ENCODE results near the gene POFUT1. TPM values are rescaled to one million over a fixed set of nuclear protein-coding genes. Genes with fewer than 3 reads are reported as not detected.
A peak's percentile ranks its signal among the peaks of the same experiment; 100 is the strongest.

Gene POFUT1
- total RNA-seq, 1 donor from 2014 or later, result 46.3 TPM

- H3K27me3 Mint-ChIP-seq (ENCODE audit: low read depth), result no peaks in the 10 kb centered on the region
- TF ChIP-seq, protein P1, sequence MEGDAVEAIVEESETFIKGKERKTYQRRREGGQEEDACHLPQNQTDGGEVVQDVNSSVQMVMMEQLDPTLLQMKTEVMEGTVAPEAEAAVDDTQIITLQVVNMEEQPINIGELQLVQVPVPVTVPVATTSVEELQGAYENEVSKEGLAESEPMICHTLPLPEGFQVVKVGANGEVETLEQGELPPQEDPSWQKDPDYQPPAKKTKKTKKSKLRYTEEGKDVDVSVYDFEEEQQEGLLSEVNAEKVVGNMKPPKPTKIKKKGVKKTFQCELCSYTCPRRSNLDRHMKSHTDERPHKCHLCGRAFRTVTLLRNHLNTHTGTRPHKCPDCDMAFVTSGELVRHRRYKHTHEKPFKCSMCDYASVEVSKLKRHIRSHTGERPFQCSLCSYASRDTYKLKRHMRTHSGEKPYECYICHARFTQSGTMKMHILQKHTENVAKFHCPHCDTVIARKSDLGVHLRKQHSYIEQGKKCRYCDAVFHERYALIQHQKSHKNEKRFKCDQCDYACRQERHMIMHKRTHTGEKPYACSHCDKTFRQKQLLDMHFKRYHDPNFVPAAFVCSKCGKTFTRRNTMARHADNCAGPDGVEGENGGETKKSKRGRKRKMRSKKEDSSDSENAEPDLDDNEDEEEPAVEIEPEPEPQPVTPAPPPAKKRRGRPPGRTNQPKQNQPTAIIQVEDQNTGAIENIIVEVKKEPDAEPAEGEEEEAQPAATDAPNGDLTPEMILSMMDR (IDR thresholded peaks at IDR 0.05; ENCODE audit: unreplicated experiment), result no peak
- H3K4me1 Mint-ChIP-seq, result peaks cover 60% of the 10 kb centered on the region
- no peaks in the 10 kb centered on the region for H3K9me3 Mint-ChIP-seq
- H3K27ac Mint-ChIP-seq, result peak overlapping the region; percentile 91
- DNase-seq (ENCODE audit: low spot score in 2 of 2, unreplicated experiment in 2 of 2), result no peak
- H3K36me3 Mint-ChIP-seq, result peaks cover 6% of the 10 kb centered on the region
- peak overlapping the region; percentile 96 for H3K4me3 Mint-ChIP-seq
Observed at GRCh38 chr20:32206760-32207625, 687 bp upstream of the POFUT1 start.

- no peak for DNase-seq (ENCODE audit: low spot score in 2 of 2, unreplicated experiment in 2 of 2)
- no peaks in the 10 kb centered on the region for H3K9me3 Mint-ChIP-seq
- H3K36me3 Mint-ChIP-seq, result peaks cover 8% of the 10 kb centered on the region
- H3K27ac Mint-ChIP-seq, result peak overlapping the region; percentile 77
- H3K27me3 Mint-ChIP-seq (ENCODE audit: low read depth), result no peaks in the 10 kb centered on the region
- TF ChIP-seq, protein P1 (IDR thresholded peaks at IDR 0.05; ENCODE audit: unreplicated experiment), result no peak
- H3K4me3 Mint-ChIP-seq, result peak overlapping the region; percentile 86
- peaks cover 49% of the 10 kb centered on the region for H3K4me1 Mint-ChIP-seq
Observed at GRCh38 chr20:32208499-32209154, 947 bp downstream of the POFUT1 start.

DNA sequence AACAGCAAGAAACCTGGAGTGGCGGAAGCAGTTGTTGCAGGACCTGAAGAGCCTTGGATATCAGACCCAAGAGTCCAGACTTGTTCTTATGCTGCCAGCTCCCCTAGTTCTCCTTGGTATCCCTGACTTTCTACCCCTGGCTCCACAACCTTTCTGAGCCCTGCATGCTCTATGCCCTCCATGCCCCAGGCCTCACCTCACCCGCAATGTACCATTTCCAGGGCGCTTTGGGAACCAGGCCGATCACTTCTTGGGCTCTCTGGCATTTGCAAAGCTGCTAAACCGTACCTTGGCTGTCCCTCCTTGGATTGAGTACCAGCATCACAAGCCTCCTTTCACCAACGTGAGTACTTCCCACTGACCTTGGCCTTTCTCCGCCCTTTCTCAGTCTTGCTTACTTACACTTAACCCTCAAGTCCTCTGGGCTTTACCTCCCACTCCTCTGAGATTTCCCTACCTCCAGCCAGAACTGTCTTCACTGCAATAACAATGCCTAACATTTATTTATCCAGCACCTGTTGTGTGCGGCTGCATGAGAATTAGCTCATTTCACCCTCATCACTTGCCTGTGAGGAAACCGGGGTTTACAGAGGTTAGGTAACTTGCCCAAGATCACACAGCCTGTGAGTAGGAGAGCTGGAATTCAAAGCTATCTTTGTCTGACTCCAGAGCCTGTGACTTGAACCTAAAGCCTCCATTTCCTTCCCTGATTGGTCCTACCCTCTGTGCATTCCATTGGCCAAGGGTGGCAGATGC, 2.3 kb downstream of the POFUT1 start:
- DNase-seq (ENCODE audit: low spot score in 2 of 2, unreplicated experiment in 2 of 2), result no peak
- peaks cover 8% of the 10 kb centered on the region for H3K36me3 Mint-ChIP-seq
- TF ChIP-seq, protein P1 (IDR thresholded peaks at IDR 0.05; ENCODE audit: unreplicated experiment), result no peak
- peak overlapping the region; percentile 18 for H3K4me3 Mint-ChIP-seq
- H3K27ac Mint-ChIP-seq, result peak overlapping the region; percentile 57
- H3K4me1 Mint-ChIP-seq, result peaks cover 35% of the 10 kb centered on the region
- H3K27me3 Mint-ChIP-seq (ENCODE audit: low read depth), result no peaks in the 10 kb centered on the region
- no peaks in the 10 kb centered on the region for H3K9me3 Mint-ChIP-seq

DNA sequence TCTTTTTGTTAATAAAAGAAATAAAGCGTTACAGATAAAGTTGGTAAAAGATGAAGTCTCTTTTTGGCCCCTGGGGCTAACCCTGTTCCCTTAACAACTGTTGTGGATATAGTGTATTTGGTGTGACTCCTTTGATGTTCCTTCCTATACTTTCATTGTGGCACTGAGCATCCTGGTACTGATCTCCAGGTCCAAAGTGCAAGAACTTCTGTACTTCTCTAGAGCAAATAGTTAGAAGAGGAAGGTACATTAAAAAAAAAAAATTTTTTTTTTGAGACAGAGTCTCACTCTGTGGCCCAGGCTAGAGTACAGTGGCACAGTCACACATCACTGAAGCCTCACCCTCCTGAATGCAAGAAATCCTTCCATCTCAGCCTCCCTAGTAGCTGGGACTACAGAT, 6.2 kb downstream of the POFUT1 start:
- DNase-seq (ENCODE audit: low spot score in 2 of 2, unreplicated experiment in 2 of 2), result no peak
- Mint-ChIP-seq H3K4me3 (no peak overlapping the region), H3K27me3 (ENCODE audit: low read depth) (no peaks in the 10 kb centered on the region), H3K4me1 (peaks cover 8% of the 10 kb centered on the region), H3K27ac (no peak overlapping the region), H3K9me3 (no peaks in the 10 kb centered on the region), H3K36me3 (peaks cover 19% of the 10 kb centered on the region)
- TF ChIP-seq, protein P1 (IDR thresholded peaks at IDR 0.05; ENCODE audit: unreplicated experiment), result no peak

- H3K27me3 Mint-ChIP-seq (ENCODE audit: low read depth), result no peaks in the 10 kb centered on the region
- no peaks in the 10 kb centered on the region for H3K9me3 Mint-ChIP-seq
- no peak overlapping the region for H3K4me3 Mint-ChIP-seq
- H3K27ac Mint-ChIP-seq, result no peak overlapping the region
- no peak for DNase-seq (ENCODE audit: low spot score in 2 of 2, unreplicated experiment in 2 of 2)
- H3K4me1 Mint-ChIP-seq, result no peaks in the 10 kb centered on the region
- TF ChIP-seq, protein P1 (IDR thresholded peaks at IDR 0.05; ENCODE audit: unreplicated experiment), result no peak
- peaks cover 28% of the 10 kb centered on the region for H3K36me3 Mint-ChIP-seq
Observed at GRCh38 chr20:32215147-32215546, 7.5 kb downstream of the POFUT1 start.

Measured in mesothelial cell of epicardium (in vitro differentiated cells).